Bladder microvascular endothelial cell (primary cell): ENCODE results near the gene AGBL4. TPM values are rescaled to one million over a fixed set of nuclear protein-coding genes. Genes with fewer than 3 reads are reported as not detected.

Source experiments
- total RNA-seq: library from RNA; depleted of rRNA; stranded (reverse); fragments of >200 nt; gene quantifications from 2 replicates; pipeline ENCODE4 v1.2.3, GENCODE V29; 2014

Gene AGBL4
- 0.19 TPM in 1 of 2 replicates, not detected in the other for total RNA-seq

GRCh38 chr1:50023292-50024159 lies at the start of gene AGBL4:
Gene AGBL4, minus strand, starts transcription at chr1:50023954.

GRCh38 chr1:48776393-48777218 lies 1247.1 kb downstream of the AGBL4 start, which contains the start of gene BEND5:
Gene BEND5, minus strand, starts transcription at chr1:48776891. Its CDS starts 60 bp downstream, at chr1:48776831.

Other genes with a start within 250 kb of the AGBL4 start
- gene ELAVL4, start 85.0 kb upstream of the AGBL4 start, total RNA-seq, result not detected in 2 replicates